Measurements from ENCODE around the gene TMEM234. TPM values are rescaled to one million over a fixed set of nuclear protein-coding genes. Genes with fewer than 3 reads are reported as not detected.

Gene TMEM234
- 12.1 and 14.4 TPM in 2 replicates for total RNA-seq

DNA sequence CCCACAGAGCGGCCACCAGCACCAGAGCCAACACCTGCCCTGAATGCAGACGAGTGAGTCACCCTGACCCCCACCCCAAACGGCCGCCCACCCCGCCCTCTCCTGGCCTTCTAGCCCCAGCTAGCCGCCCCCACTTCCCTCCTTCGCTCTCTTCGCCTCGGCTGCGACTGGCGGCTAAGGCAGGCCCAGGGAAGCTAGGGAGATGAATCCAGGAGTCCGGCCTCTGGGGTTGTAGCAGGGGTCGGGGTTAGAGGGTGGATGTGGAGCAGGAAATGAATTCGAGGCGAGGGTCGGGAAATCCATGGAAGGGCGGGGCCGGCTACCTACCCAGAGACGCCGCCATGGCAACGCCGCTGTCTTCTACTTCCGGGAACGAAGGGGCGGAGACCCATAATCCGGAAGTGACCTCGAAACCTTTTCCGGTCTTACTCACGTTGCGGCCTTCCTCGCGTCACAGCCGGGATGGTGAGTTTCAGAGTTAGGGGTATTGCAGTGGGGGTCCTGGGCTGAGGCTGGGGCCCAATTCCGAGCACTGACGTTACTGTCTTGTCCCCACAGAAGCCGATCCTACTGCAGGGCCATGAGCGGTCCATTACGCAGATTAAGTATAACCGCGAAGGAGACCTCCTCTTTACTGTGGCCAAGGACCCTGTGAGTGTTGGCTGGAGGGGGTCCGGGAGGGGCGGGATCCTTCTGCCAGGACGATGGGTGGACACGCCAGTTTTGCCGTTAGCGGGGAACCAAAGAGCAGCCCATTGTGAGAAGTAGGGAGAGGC lies at the start of gene TMEM234, which contains the start of gene EIF3I:
TMEM234 (minus strand) TSS at position 374 of the 776 bp plus-strand sequence; CDS start at position 343, 31 bp downstream.
EIF3I (plus strand) TSS at position 428 of the 776 bp plus-strand sequence; CDS start at position 463, 35 bp downstream.

DNA sequence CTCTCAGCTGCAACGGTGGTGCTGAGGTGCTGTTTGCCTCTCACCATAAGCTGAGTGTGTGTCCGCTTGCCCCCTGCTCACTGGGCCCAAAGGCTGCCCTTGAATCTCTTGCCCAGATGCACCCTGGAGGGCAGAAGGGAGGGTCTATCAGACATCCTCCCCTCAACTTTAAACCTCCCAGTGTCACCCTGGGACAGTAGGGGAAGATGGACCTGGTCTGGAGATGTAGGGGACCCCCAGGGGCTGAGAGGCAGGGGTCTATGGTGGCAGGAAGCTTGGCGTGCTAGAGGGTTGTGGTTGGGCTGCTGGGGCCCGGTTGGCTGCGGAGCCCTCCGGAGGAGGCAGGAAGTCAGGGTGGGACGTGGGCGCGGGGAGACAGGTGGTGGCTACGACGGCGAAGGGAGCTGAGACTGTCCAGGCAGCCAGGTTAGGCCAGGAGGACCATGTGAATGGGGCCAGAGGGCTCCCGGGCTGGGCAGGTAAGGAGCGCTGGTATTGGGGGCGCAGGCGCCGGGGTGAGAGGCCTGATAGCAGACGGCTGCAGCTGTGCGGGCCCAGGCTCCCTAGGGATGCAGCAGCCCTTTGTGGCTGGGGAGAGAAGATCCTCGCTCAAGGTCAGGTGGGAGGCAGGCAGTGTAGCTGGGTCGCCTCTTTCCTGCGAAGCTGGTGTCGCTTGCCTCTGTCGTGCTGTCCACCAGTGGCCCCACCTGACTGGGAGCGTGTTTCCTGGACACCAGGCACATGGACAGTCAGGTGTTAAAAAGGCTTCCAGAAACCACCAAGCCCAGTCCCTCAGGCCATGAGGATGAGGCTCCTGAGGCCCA lies 29.0 kb upstream of the TMEM234 start, which contains the start of gene LCK:
LCK (plus strand) TSS at position 373 of the 824 bp plus-strand sequence. CDS start 23,065 bp downstream, outside the sequence.

DNA sequence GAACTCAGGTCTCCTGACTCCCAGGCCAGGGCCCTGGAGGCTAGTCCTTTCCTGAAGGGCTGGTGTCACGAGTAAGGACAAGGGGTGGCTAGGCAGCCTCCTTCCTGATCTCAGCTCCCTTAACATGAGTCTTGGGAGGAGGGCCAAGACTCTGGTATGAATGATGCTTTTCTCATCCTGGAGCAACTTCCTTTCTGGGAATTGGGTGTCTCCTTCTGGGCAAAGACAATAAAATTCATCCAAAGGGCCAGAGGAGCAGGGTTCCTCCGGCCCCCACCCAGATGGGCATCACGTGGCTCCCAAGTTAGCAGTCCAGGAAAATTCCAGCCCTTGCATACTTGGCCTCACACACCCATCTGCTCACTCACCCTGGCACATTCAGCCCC lies 24.7 kb upstream of the TMEM234 start, which contains the start of gene FAM167B:
FAM167B (plus strand) TSS at position 335 of the 386 bp plus-strand sequence. CDS start 200 bp downstream, outside the sequence.

DNA sequence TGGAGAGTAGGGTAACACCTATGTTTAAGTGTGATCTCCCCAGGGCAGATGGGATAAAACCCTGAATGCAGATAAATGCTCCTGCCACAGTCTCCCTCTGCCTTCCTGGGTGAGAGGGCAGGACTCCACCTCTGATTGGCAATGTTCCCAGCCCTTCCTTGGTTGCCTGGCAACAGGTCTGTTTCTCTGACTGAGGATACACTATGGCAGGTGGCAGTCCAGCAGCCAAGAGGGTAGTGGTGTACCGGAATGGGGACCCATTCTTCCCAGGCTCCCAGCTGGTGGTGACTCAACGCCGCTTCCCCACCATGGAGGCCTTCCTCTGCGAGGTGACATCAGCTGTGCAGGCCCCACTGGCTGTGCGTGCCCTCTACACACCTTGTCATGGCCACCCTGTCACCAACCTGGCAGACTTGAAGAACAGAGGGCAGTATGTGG lies 13.2 kb downstream of the TMEM234 start, which contains the start of gene DCDC2B:
DCDC2B (plus strand) TSS at position 199 of the 438 bp plus-strand sequence; CDS start at position 204, 5 bp downstream.

DNA sequence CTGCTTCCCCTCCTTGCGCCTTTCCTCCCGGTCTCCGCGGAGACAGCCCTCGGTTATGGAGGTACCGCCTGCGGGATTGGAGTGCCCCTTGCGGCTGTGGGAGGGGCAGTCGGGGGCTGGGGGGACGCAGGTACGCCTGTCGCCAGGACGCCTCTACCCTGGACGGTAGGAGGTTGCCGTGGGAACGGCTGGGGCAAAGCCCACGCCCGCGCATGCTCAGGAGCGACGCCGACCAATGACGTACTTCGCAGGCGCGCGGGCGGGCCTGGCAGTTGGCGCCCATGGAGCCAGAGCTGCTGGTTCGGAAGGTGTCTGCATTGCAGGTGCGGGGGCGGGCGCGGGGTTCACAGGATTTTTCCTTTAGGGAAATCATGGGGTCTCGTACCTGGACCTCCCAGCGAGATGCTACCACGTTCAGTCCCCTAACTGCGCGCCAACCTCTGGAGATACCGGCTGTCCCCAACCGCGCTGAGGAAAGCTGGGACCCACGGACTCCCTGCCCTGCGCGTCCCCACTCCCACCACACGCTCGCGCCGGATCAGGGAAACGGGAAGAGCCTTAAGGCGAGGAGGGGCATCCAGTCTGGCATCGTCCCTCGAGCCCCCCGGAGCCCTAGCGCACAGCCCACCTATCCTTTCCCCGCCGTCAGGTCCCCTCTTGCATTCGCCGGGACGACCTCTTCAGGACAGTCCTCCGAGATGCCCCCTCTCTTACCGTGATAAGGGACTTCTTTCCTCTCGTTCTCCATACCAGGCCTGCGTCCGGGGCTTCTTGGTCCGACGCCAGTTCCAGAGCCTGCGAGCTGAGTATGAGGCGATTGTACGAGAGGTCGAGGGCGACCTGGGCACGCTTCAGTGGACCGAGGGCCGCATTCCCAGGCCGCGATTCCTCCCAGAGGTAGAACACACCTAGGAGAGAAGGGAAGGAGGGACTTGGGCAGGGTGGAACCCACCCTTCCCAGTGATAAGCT lies 16.5 kb downstream of the TMEM234 start, which contains the start of gene IQCC:
IQCC (plus strand) TSS at position 271 of the 970 bp plus-strand sequence; CDS start at position 282, 11 bp downstream.

DNA sequence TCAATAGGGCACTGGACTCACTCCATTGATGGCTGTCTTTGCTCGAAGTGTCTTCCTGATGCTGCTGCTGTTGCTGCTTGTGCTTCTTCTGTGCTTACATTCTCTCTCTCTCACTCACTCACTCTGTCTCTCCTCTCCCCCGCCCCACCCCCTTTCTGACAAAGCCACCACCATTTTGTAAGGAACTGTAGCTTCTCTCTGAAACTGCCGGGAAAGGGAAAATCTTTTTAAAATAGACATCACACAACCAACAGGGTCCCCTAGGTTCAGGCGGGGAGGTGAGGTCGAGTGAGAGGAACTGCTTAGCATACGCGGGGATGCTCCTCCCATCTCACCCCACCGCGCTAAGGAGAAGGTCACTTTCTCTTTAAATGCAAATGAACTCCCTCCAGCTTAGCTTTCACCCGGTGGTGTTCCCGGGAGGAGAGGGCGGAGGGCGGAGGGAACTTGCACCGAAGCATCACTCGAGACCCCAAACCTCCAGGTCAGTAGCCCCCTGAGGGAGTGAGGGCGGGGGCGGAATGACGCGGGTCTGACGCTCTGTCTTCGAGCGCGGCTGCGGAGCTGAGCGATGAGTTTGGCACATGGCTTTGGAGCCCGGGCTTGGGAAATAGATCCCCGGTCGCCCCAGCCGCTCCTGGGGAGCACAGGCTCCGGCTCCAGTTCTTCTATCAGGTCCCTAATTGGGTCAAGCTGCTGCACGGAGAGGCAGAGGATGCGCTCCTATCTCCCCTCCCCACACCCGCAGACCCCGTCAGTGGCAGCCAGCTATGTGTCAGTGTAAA lies 21.7 kb downstream of the TMEM234 start, which contains the start of gene CCDC28B:
CCDC28B (plus strand) TSS at position 370 of the 785 bp plus-strand sequence. CDS start 1,341 bp downstream, outside the sequence.

DNA sequence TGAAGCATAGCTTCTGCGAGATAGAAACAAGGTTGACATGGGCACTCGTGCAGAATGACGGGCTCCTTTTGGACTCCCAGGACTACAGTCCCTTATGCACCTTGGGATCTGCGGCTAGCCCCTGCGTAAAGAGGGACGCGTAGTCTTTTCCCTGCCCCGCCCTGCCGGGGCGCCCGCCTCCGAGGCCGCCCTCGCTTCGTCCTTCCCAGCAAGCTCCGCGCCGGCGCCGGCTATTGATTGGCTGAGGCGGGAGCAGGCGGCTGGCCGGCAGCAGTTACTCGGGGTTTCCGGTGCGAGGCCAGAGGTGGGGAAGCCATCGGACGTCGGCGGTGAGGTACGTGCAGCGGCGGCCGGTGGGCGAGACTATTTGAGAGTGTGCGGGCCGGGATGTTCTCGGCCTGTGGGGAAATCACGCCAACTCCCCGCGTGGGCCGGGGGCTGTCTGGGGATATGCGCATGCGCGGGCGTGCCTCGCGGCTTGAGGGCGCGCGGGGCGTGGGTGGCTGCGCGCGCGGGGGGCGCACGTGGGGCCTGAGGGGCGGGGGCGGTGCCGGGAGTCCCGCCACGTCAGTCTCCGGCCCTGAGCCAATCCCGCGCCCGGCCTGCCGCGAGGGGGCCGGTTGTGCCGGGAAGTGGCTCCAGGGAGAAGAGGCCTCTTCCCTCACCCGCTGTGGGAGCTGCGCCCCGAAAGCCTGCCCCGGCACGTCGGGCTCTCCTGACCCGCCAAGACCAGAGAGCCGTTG lies 42.5 kb downstream of the TMEM234 start, which contains the start of gene TXLNA:
TXLNA (plus strand) TSS at position 233 of the 743 bp plus-strand sequence. CDS start 671 bp downstream, outside the sequence.

Other genes starting within 250 kb of the TMEM234 start
- gene KHDRBS1, start 208.5 kb downstream of the TMEM234 start, total RNA-seq = 29.6 and 79.9 TPM in 2 replicates
- 2.5 and 5.9 TPM in 2 replicates for gene TMEM39B, start 149.4 kb downstream of the TMEM234 start, total RNA-seq
- gene KPNA6, start 114.3 kb downstream of the TMEM234 start, total RNA-seq = 33.8 and 50.0 TPM in 2 replicates
- 78.4 and 108 TPM in 2 replicates for gene TXLNA, start 42.7 kb downstream of the TMEM234 start, total RNA-seq
- 7.9 and 17.3 TPM in 2 replicates for gene CCDC28B, start 21.8 kb downstream of the TMEM234 start, total RNA-seq
- 1.7 and 1.9 TPM in 2 replicates for gene IQCC, start 16.7 kb downstream of the TMEM234 start, total RNA-seq
- not detected in 2 replicates for gene DCDC2B, start 13.3 kb downstream of the TMEM234 start, total RNA-seq
- gene EIF3I, start 54 bp upstream of the TMEM234 start, total RNA-seq = 335 and 518 TPM in 2 replicates
- 0.38 and 2.0 TPM in 2 replicates for gene FAM167B, start 24.9 kb upstream of the TMEM234 start, total RNA-seq
- not detected in 2 replicates for gene LCK, start 28.9 kb upstream of the TMEM234 start, total RNA-seq
- gene HDAC1, start 69.7 kb upstream of the TMEM234 start, total RNA-seq = 53.0 and 92.6 TPM in 2 replicates
- gene MARCKSL1, start 113.9 kb upstream of the TMEM234 start, total RNA-seq = 11.8 and 23.0 TPM in 2 replicates
- 0.58 and 1.1 TPM in 2 replicates for gene FAM229A, start 140.1 kb upstream of the TMEM234 start, total RNA-seq
- gene TSSK3, start 140.2 kb upstream of the TMEM234 start, total RNA-seq = 0.56 TPM in 1 of 2 replicates, not detected in the other
- gene BSDC1, start 172.1 kb upstream of the TMEM234 start, total RNA-seq = 46.6 and 83.4 TPM in 2 replicates
- under 0.01 TPM in 2 replicates for gene ZBTB8B, start 242.7 kb upstream of the TMEM234 start, total RNA-seq

All from regular cardiac myocyte (primary cell).